HepG2 (cell line): ENCODE measurements around the gene GNAS. TPM values are rescaled to one million over a fixed set of nuclear protein-coding genes. Genes with fewer than 3 reads are reported as not detected.
A peak's percentile ranks its signal among the peaks of the same experiment; 100 is the strongest.

Experiments used
- DMAP1 ChIP-seq: IDR thresholded peaks from 2 replicates; pipeline ENCODE4 v1.6.1; 2016
- KDM3A ChIP-seq: IDR thresholded peaks from 2 replicates; pipeline ENCODE4 v1.6.1; 2018; ENCODE audit warnings: low read depth, missing compliant biosample characterization
- KDM4B ChIP-seq: sonication (generic); formaldehyde crosslinking; IDR thresholded peaks from 2 replicates; pipeline ENCODE4 v1.4.0; 2020; ENCODE audit warnings: missing genetic modification reagents
- MAZ ChIP-seq, 2 experiments: sonication (generic) in 1 of 2; formaldehyde crosslinking in 1 of 2; IDR thresholded peaks; 2 replicates each; pipeline versions ENCODE4 v1.5.0 to v1.6.1; 2012 to 2020; ENCODE audit warnings: low read depth in 2 of 2, mild to moderate bottlenecking in 2 of 2, borderline replicate concordance in 1 of 2, improper control_type of control experiment in 1 of 2, low read length in 1 of 2, missing genetic modification reagents in 1 of 2, moderate library complexity in 1 of 2
- POLR2A ChIP-seq, 2 experiments: IDR thresholded peaks; 2 replicates each; pipeline ENCODE4 v1.6.1; 2011; ENCODE audit warnings: low read depth in 2 of 2, low read length in 2 of 2, mild to moderate bottlenecking in 1 of 2, moderate library complexity in 1 of 2; ENCODE audit not compliant: insufficient read depth in 1 of 2
- TAF1 ChIP-seq: sonication (generic); formaldehyde crosslinking; IDR thresholded peaks from 2 replicates; pipeline ENCODE4 v1.4.0; 2020; ENCODE audit warnings: missing genetic modification reagents
- THAP11 ChIP-seq: IDR thresholded peaks from 2 replicates; pipeline ENCODE4 v1.6.1; 2016; ENCODE audit warnings: missing biosample characterization, missing genetic modification reagents
- YEATS4 ChIP-seq: sonication (generic); formaldehyde crosslinking; IDR thresholded peaks from 2 replicates; pipeline ENCODE4 v1.4.0; 2020; ENCODE audit warnings: missing genetic modification reagents, borderline replicate concordance
- ZFP82 ChIP-seq: sonication (generic); formaldehyde crosslinking; IDR thresholded peaks from 2 replicates; pipeline ENCODE4 v1.5.1; 2020; ENCODE audit warnings: mild to moderate bottlenecking, missing genetic modification reagents, borderline replicate concordance
- ZNF556 ChIP-seq: sonication (generic); formaldehyde crosslinking; IDR thresholded peaks from 2 replicates; pipeline ENCODE4 v1.4.0; 2020; ENCODE audit warnings: mild to moderate bottlenecking, missing genetic modification reagents, borderline replicate concordance
- ZSCAN22 ChIP-seq: sonication (generic); formaldehyde crosslinking; IDR thresholded peaks from 2 replicates; pipeline ENCODE4 v1.4.0; 2020; ENCODE audit warnings: mild to moderate bottlenecking, missing genetic modification reagents
- polyA plus RNA-seq, 8 experiments: library from polyadenylated mRNA; depleted of rRNA in 3 of 8; stranded (reverse) in 7 of 8; unstranded in 1 of 8; fragments of >200 nt; fragmentation: Illumina TruSeq in 4 of 8; extraction: Trizol in 4 of 8; gene quantifications; 2 replicates each; pipeline versions ENCODE4 v1.2.1 to v1.2.3, GENCODE V29; 2011 to 2016; ENCODE audit warnings: low read depth in 4 of 8, missing spikeins in 1 of 8, mixed read lengths in 1 of 8; ENCODE audit not compliant: insufficient read depth in 1 of 8
- total RNA-seq, 5 experiments: library from RNA; depleted of rRNA; stranded (reverse); fragments of >200 nt; fragmentation: Illumina TruSeq; extraction: Trizol; gene quantifications; 2 replicates each; pipeline ENCODE4 v1.2.3, GENCODE V29; 2016; ENCODE audit warnings: low read depth in 1 of 5
- TF ChIP-seq, protein P1 (sequence below): sonication (generic); formaldehyde crosslinking; IDR thresholded peaks from 2 replicates; pipeline ENCODE4 v1.4.0; 2020; ENCODE audit warnings: missing genetic modification reagents
- TF ChIP-seq, protein P2 (sequence below), 2 experiments: sonication (generic) in 1 of 2; formaldehyde crosslinking in 1 of 2; IDR thresholded peaks; 2 replicates each; pipeline versions ENCODE4 v1.4.0 to v1.6.1; 2016 to 2020; ENCODE audit warnings: borderline replicate concordance in 1 of 2, low read depth in 1 of 2, mild to moderate bottlenecking in 1 of 2, missing genetic modification reagents in 1 of 2
- TF ChIP-seq, protein P3 (sequence below): IDR thresholded peaks from 2 replicates; pipeline ENCODE4 v1.4.0; 2020; ENCODE audit warnings: mild to moderate bottlenecking, missing genetic modification reagents
- TF ChIP-seq, protein P4 (sequence below): IDR thresholded peaks from 2 replicates; pipeline ENCODE4 v1.6.1; 2016; ENCODE audit warnings: control low read depth

The GNAS gene
- total and polyA plus RNA-seq, 2 of the 13 experiments (the other 11 are each of a cell fraction or from before 2014, with no cell fraction given) = 407 to 1,008 TPM

DNA sequence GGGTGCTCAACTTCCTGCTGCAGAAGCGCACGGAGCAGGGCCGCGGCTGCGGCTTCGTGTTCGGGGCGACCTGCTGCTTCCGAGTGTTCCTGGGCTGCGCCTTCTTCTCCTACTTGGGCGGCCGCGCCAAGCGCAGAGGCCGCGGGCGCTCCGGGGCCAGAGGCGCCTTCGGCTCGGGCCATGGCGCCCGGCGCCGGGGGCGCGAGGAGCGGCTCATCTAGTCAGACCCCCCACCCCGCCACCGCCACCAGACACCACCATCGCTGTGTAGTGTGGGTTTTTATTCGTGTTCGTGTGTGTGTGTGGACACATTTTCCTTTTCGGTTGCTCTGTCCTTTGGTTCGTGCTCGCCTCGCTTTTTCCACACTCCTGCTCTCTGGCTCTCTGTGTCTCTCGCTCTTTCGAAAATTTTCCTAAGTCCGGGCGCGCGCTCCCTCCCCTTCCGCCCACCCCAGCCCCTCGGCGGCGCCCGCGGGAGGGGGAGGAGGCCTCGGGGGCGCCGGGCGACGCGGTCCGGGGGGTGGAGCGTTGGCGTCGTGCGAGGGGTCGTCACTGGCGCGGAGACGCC is 38.1 kb downstream of the GNAS start (continued):
- TF ChIP-seq, protein P1, sequence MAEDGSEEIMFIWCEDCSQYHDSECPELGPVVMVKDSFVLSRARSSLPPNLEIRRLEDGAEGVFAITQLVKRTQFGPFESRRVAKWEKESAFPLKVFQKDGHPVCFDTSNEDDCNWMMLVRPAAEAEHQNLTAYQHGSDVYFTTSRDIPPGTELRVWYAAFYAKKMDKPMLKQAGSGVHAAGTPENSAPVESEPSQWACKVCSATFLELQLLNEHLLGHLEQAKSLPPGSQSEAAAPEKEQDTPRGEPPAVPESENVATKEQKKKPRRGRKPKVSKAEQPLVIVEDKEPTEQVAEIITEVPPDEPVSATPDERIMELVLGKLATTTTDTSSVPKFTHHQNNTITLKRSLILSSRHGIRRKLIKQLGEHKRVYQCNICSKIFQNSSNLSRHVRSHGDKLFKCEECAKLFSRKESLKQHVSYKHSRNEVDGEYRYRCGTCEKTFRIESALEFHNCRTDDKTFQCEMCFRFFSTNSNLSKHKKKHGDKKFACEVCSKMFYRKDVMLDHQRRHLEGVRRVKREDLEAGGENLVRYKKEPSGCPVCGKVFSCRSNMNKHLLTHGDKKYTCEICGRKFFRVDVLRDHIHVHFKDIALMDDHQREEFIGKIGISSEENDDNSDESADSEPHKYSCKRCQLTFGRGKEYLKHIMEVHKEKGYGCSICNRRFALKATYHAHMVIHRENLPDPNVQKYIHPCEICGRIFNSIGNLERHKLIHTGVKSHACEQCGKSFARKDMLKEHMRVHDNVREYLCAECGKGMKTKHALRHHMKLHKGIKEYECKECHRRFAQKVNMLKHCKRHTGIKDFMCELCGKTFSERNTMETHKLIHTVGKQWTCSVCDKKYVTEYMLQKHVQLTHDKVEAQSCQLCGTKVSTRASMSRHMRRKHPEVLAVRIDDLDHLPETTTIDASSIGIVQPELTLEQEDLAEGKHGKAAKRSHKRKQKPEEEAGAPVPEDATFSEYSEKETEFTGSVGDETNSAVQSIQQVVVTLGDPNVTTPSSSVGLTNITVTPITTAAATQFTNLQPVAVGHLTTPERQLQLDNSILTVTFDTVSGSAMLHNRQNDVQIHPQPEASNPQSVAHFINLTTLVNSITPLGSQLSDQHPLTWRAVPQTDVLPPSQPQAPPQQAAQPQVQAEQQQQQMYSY (CRISPR knock-in tag) = 0 out of 2 replicates have a peak, but pooled peaks have one; percentile 53
- TF ChIP-seq ZNF556 (0 out of 2 replicates have a peak, but pooled peaks have one; percentile 21), MAZ (IDR thresholded peaks at IDR 0.05; ENCODE audit: borderline replicate concordance, low read depth, low read length) (peak; percentile 97), MAZ (CRISPR knock-in tag; IDR thresholded peaks at IDR 0.05; ENCODE audit: low read depth) (peak; percentile 97), DMAP1 (CRISPR knock-in tag) (0 out of 2 replicates have a peak, but pooled peaks have one; percentile 23), ZFP82 (peak; percentile 54; the same call in 1 of the 2 replicates), KDM4B (CRISPR knock-in tag) (no peak), YEATS4 (peak; percentile 69), TAF1 (CRISPR knock-in tag) (peak; percentile 43; the same call in 1 of the 2 replicates), POLR2A (IDR thresholded peaks at IDR 0.05; ENCODE audit: insufficient read depth in 1 of 2, low read depth in 2 of 2, low read length in 2 of 2) (peak; percentile 57 to 80; a peak in 3 of 4 replicates), KDM3A (peak; percentile 40; the same call in 1 of the 2 replicates), ZSCAN22 (CRISPR knock-in tag) (no peak), THAP11 (CRISPR knock-in tag) (peak; percentile 28; the same call in 1 of the 2 replicates)
- TF ChIP-seq, protein P2, sequence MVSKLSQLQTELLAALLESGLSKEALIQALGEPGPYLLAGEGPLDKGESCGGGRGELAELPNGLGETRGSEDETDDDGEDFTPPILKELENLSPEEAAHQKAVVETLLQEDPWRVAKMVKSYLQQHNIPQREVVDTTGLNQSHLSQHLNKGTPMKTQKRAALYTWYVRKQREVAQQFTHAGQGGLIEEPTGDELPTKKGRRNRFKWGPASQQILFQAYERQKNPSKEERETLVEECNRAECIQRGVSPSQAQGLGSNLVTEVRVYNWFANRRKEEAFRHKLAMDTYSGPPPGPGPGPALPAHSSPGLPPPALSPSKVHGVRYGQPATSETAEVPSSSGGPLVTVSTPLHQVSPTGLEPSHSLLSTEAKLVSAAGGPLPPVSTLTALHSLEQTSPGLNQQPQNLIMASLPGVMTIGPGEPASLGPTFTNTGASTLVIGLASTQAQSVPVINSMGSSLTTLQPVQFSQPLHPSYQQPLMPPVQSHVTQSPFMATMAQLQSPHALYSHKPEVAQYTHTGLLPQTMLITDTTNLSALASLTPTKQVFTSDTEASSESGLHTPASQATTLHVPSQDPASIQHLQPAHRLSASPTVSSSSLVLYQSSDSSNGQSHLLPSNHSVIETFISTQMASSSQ (IDR thresholded peaks at IDR 0.05; ENCODE audit: low read depth) = no peak
- TF ChIP-seq, protein P2 (CRISPR knock-in tag; IDR thresholded peaks at IDR 0.05; ENCODE audit: borderline replicate concordance) = peak; percentile 25; the same call in 1 of the 2 replicates
- TF ChIP-seq, protein P3, sequence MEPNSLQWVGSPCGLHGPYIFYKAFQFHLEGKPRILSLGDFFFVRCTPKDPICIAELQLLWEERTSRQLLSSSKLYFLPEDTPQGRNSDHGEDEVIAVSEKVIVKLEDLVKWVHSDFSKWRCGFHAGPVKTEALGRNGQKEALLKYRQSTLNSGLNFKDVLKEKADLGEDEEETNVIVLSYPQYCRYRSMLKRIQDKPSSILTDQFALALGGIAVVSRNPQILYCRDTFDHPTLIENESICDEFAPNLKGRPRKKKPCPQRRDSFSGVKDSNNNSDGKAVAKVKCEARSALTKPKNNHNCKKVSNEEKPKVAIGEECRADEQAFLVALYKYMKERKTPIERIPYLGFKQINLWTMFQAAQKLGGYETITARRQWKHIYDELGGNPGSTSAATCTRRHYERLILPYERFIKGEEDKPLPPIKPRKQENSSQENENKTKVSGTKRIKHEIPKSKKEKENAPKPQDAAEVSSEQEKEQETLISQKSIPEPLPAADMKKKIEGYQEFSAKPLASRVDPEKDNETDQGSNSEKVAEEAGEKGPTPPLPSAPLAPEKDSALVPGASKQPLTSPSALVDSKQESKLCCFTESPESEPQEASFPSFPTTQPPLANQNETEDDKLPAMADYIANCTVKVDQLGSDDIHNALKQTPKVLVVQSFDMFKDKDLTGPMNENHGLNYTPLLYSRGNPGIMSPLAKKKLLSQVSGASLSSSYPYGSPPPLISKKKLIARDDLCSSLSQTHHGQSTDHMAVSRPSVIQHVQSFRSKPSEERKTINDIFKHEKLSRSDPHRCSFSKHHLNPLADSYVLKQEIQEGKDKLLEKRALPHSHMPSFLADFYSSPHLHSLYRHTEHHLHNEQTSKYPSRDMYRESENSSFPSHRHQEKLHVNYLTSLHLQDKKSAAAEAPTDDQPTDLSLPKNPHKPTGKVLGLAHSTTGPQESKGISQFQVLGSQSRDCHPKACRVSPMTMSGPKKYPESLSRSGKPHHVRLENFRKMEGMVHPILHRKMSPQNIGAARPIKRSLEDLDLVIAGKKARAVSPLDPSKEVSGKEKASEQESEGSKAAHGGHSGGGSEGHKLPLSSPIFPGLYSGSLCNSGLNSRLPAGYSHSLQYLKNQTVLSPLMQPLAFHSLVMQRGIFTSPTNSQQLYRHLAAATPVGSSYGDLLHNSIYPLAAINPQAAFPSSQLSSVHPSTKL (CRISPR knock-in tag) = peak; percentile 41; the same call in 1 of the 2 replicates
- TF ChIP-seq, protein P4, sequence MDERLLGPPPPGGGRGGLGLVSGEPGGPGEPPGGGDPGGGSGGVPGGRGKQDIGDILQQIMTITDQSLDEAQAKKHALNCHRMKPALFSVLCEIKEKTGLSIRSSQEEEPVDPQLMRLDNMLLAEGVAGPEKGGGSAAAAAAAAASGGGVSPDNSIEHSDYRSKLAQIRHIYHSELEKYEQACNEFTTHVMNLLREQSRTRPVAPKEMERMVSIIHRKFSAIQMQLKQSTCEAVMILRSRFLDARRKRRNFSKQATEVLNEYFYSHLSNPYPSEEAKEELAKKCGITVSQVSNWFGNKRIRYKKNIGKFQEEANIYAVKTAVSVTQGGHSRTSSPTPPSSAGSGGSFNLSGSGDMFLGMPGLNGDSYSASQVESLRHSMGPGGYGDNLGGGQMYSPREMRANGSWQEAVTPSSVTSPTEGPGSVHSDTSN (CRISPR knock-in tag) = no peak
